Activated CD8-positive, alpha-beta memory T cell treated with anti-CD3 and anti-CD28 coated beads, Interleukin-2, amount 50 U/mL, for 24 hours (primary cell): ENCODE data around the gene ZSCAN12.
A peak's percentile ranks its signal among the peaks of the same experiment; 100 is the strongest.
"Not testable (repeated sequence)": the region's sequence is repeated elsewhere in the genome, so short reads cannot be mapped to it uniquely, and the experiment has no call there.

Experiments
- DNase-seq: peaks from one replicate; pipeline ENCODE4 v3.0.0-alpha.2; 2020; ENCODE audit errors: extremely low read depth

ZSCAN12 gene

DNA sequence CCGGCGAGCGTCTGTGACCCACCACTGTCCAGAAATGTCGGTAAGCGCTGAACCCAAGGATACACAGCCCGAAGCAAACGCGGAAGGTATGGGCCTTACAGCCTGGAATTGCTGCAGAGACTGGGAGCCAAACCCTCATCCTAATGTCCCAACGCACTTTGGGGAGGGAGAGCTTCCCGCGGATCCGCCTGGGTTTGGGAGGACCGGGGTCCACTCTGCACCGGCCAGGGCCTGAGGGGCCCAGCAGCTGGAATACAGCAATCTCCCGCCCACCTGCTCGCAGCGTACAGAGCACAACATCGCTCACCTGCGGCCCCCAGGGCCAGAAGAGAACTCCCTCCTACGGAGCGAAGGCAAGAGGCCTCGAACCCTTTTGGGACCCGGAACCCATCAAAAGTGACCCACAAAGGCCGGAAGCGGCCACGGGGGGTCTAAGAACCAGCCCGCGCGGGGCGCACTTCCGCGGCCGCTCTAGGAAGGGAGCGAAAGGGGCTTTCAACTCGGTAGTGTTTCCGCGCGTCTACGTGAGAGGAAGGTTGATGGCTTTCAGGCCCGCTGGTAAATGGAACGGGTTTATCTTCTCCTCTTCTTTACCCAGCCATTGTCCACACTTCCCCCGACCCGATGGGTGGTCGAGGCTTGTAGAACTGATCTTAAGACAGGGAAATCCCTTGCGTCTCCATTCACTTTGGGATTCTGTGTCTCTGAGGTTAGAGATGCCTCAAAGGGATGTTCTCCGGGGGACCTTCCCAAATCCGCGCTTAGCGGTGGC, at the start of gene ZSCAN12:
ZSCAN12 (minus strand) TSS at position 398 of the 772 bp plus-strand sequence. CDS start 1,342 bp downstream, outside the sequence.
- DNase-seq: peak; percentile 66

DNA sequence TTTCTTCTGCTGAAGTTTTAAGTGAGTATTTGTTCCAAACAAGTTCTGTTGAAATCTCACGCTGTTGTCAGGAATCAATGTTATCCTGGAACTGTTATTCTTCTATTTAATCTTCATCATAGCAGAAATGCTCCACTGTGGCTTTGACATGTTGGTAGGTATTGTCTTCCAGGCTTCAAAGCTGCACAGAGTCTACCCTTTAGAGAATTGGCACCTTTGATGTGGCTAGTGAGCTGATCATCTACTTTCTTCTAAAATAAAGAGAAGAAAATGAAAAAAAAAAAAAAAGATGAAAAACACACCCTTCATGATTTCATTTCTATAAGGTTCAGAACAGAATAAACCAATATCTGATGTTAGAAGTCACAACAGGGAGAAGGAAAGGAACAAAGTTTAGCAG, 49.5 kb upstream of the ZSCAN12 start:
- no peak for DNase-seq

DNA sequence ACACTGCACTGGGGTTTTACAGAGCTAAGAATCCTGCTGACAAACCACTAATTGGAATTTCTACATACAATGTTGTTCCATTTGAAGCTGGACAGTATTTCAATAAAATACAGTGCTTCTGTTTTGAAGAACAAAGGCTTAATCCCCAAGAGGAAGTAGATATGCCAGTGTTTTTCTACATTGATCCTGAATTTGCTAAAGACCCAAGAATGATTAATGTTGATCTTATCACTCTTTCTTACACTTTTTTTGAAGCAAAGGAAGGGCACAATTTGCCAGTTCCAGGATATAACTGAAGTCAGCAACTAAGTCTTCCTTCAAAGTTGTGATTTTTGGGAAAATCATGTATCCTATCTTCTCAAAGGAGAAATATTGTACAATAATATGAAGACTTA, 48.0 kb upstream of the ZSCAN12 start:
- DNase-seq: not testable (repeated sequence)

DNA sequence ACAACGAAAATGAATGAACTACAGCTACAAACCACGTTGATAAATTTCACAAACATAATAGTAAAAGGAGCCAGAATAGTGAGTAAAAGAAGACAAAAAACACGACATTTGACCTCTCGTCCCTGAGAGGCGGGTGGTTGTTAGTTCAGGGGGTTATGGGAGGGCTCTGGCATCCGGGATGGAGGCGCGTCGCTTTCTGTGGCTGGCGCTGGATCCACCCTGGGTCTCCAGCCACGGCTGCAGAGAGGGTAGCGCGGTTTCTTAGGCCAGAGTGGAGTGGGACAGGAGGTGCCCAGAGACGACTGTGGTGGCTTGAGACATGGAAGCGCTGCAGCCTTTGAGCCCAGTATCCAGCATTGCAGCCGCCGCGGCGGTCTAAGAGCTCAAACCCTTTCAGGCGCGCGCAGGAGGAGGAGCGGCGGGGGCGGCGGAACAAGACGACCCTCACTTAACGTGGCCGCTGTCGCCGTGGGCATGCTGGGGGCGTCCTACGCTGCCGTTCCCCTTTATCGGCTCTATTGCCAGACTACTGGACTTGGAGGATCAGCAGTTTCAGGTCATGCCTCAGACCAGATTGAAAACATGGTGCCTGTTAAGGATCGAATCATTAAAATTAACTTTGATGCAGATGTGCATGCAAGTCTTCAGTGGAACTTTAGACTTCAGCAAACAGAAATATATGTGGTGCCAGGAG, 47.4 kb upstream of the ZSCAN12 start:
- DNase-seq: no peak

DNA sequence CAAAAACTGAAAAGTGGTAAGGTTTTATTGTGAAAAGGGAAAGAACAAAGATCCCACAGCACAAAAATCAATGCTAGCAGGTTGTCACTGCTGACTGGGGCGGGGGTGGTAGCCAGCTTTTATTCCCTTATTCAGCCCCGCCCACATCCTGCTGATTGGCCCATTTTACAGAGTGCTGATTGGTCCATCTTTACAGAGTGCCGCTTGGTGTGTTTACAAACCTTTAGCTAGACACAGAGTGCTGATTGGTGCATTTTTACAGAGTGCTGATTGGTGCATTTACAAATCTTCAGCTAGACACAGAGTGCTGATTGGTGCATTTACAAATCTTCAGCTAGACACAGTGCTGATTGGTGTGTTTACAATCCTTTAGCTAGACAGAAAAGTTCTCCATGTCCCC, 45.2 kb upstream of the ZSCAN12 start:
- not testable (repeated sequence) for DNase-seq

DNA sequence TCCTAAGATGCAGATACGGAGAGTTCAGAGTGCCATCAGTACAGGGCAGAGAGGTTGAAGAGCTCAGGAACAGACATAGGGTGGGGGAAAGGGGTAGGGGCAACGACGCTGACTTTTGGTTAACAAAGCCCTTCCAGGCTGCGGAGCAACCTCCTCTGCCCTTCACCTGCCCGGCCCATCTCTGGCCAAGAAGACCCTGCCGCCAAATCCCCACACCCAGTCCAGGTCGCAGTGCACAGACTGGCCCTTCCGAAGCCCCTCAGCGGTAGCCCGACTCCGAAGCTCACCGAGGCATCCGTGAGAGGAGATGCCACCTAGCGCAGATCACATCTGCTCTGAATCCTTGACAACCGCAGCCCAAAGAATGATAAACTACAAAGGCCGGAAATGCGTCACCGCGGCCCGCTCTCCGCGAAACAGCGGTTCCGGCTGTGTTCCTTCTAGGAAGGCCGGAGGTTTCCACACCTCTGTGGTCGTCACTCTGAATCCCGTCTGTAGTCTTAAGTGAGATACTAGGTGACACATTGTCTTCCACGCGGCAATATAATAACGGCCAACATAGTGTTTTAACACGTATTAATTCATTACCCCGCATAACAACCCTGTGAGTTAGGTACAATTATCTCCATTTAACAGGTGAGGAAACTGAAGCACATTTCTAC, 43.7 kb upstream of the ZSCAN12 start, which contains the start of gene ZSCAN23:
ZSCAN23 (minus strand) TSS at position 380 of the 662 bp plus-strand sequence. CDS start 7,225 bp downstream, outside the sequence.
- DNase-seq: peak; percentile 59

DNA sequence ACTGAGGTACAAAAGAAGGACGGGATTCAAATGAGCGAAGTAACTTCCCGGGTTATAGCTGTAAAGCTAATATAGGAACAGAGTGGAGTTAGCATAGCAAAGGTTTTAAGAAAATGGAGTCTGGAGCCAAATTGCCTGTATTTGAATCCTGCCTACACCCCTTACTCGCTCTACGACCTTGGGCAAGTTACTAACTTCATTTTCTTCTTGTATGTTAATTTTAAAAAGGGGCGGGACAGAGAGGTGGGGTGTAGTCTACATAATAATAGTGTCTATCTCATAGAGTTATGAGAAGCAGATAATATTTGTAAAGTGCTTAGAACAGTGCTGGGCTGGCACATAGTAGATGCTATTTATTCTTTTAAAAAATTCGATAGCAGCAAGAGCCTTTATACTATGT, 43.0 kb upstream of the ZSCAN12 start:
- no peak for DNase-seq

DNA sequence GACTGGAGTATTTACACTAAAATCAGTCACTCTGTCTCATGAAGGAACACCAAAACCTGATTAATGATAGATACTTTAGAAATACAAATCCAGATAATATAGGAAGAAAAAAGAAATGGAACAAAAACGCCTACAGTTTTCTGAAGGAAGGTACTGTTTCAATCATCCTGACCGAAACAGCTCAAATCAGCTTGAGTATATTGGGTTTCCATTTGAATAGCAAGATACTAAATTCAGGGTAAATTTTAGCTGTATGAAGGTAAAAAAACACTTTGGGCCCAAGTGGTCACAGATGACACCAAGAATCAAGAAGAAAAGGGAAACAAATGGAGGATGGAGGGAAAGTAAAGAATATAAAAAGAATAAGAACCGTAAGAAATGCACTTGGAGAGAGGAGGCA, 36.9 kb upstream of the ZSCAN12 start:
- no peak for DNase-seq

DNA sequence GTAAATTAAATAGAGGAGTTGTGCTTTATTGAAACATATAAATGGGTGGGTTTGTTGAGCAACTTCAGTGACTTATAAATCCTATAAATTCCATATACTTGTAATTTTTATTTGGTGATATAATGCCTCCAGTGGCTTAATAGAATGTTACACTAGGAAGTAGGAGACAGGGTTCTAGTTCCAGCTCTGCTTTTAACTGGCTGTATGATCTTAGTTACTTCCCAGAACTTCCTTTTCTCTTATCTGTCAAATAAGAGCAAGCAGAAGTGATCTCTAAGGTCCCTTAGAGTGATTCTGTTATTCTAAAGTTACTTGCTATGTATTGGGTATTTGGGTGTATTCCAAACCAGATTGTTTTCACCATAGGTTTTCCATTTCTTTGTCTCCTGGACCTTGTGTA, 33.6 kb upstream of the ZSCAN12 start:
- no peak for DNase-seq

DNA sequence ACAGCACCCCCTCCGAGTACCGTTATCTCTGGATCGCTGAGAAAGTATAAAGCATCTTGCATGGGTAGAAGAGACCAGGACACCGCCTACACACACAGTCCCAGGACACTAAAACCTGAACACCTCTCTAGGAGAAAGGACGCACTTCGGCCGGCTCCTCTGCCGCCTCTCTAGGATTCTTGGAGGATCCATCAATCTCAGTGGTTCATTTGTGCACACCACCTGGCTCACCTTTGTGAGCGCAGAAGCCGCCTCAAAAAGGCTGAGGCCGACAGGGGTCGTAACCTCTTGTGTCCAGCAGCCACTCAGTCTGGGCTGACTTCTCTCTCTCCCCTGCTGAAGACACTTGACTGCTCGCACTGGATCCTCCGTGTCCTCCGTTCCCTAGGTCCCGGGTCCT, 30.2 kb upstream of the ZSCAN12 start:
- DNase-seq: no peak

DNA sequence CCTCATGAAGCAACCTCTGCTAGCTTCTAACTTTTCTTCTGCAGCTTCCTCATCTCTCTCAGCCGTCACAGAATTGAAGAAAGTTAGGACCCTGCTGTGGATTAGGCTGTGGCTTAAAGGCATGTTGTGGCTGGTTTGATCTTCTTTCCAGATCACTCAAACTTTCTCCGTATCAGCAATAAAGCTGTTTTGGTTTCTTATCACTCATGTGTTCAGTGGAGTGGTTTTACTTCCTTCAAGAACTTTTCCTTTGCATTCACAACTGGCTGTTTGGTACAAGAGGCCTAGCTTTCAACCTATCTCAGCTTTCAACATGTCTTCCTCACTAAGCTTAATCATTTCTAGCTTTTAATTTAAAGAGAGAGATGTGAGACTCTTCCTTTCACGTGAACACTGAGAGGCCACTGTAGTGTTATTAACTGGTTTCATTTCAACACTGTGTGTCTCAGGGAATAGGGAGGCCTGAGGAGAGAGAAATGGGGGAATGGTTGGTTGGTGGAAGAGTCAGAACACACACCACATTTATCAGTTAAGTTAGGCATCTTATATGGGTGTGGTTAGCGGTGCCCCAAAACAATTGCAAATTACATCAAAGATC, 26.5 kb upstream of the ZSCAN12 start:
- DNase-seq: no peak

DNA sequence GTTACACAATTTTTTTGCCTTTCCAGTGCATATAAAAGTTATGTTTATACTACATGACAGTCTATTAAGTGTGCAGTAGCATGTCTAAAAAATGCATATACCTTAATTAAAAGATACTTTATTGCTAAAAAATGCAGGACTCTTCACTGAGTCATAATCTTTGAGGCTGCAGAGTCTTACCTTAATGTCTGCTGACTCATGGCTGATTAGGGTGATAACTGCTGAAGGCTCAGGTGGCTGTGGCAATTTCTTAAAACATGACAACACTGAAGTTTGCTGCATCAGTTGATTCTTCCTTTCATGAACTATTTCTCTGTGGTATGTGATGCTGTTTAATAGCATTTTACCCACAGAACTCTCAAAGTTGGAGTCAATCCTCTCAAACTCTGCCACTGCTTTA, 24.6 kb upstream of the ZSCAN12 start:
- DNase-seq: no peak

DNA sequence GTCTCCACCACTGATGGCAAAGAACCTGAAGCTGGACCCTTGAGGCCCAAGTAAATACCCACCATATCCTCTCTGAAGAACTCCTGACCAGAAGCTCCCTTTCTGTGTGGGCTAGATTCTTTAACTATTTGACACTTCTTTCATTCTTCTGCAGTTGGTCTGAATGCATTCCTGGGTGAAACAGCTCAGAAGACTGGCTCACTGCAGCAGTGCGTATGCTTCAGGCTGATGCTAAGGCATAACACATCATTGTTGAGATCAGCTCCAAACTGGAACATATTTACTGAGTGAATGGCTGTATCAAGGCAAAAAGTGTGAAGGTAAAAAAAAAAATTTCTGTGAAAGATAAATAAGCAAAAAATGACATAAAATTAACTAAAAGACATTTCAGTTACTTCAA, 24.0 kb upstream of the ZSCAN12 start:
- no peak for DNase-seq

DNA sequence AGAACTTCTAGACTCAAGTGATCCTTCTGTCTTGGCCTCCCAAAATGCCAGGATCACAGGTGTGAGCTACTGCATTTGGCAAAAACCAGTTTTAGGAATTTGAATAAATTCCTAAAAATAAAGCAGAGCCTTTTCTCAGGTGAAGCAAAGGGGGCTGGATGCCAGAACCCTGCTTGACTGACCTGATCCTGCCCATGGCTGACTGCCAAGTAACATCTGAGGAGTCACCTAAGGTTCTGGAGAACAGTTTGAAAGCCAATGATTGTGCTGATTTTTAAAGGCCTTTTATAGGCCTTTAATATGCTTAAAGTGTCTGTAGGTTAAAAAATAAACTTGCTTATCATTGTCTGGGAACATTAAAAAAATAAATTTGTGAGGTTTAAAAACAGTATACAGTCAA, 14.1 kb upstream of the ZSCAN12 start:
- no peak for DNase-seq

DNA sequence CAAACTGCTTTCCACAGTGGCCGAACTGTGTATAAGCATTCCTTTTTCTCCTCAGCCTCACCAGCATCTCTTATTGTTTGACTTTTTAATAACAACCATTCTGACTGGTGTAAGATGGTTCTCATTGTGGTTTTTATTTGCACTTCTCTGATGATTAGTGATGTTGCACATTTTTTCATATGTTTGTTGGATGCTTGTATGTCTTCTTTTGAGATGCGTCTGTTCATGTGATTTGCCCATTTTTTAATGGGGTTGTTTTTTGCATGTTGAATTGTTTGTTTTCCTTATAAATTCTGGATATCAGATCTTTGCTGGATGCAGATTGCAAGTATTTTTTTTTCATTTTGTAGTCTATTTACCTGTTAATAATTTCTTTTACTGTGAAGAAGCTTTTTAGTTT, 11.2 kb upstream of the ZSCAN12 start:
- no peak for DNase-seq

DNA sequence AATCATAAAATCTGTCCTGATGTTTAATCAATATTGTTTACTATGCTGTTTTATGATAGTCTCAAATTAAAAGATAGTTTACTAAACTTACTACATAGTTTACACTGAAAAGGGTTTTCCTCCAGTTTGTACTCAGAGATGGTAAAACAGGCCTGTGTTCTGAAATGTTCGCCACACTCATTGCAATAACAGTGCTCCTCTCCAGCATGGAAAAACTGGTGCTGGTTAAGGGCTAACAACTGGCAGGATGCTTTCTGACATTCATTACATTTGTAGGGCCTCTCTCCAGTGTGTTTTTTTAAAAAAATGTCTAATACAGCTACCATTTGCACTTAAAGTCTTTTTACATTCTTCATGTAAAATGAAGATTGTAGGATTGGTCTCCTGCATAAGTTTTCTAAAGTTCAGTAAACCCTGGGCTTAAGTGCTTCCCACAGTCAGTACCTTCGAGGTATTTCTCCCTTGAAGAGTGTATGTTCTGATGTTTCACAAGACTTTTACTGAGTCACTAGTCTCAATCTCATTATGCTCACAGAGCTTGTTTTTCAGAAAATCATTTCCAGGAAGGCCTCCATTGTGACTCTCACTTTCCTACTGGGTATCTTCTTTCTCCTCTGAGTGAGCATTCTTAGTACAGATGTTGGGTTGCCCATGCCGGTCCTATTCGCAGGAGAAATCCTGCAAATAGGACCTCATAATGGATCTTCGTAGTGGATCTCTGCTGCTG, 8.7 kb upstream of the ZSCAN12 start:
- DNase-seq: no peak

DNA sequence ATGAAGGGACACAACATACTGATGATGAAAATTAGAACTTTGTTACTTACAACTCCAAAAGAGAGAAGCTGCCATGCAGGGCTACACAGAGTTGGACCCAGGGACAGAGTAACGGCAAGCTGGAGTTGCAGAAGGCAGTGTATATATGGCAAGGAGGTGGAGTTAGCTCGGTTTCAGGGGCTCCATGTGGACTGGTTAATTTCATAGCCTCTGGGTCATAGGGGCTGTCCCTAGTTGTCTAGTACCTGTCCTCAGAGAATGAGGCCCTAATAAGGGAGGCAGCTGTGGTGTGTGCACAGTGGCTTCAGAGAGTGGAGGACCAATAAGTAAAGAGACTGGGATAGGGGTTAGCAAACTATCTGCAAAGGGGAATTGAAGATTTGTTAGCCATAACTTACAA, 7.9 kb upstream of the ZSCAN12 start:
- DNase-seq: no peak

DNA sequence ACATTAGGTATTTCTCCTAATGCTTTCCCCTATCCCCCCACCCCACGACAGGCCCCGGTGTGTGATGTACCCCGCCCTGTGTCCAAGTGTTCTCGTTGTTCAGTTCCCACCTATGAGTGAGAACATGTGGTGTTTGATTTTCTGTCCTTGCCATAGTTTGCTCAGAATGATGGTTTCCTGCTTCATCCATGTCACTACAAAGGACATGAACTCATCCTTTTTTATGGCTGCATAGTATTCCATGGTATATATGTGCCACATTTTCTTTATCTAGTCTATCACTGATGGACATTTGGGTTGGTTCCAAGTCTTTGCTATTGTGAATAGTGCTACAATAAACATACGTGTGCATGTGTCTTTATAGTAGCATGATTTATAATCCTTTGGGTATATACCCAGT, 4.4 kb upstream of the ZSCAN12 start:
- not testable (repeated sequence) for DNase-seq

DNA sequence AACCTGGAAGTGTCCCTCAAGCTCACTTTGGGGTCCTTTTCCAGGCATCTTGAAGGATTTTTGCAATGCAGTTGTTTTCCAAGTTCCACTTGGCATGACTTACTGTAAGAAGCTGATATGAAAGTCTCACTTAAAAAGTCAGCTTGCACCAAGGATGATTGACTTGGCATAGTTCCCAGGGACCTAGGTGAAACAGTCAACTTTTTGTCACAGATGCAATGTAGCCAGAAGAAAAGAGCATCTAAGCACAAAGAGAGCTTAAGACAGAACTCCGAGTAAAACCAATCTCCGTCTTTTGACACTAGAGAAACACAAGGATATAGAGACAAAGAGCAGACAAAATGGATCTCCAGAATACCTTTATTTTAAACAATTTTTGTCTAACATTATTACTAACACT, 2.6 kb upstream of the ZSCAN12 start:
- no peak for DNase-seq

DNA sequence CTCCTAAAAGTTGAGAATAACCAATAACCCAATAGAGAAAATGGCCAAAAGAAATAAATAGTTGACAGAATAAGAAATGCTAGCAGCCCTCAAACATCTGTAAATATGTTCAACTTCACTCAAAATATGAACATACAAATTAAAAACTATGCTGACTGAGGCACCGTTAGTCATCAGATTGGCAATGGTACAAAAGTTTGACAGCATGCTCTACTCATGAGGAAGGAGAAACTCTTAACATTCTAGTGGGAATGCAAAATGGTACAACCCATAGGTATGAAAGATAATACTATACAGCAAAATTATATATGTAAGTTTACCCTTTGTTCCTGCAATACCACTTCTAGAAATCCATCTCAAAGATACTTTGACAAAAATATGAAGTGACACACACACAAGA, 1.6 kb upstream of the ZSCAN12 start:
- no peak for DNase-seq

DNA sequence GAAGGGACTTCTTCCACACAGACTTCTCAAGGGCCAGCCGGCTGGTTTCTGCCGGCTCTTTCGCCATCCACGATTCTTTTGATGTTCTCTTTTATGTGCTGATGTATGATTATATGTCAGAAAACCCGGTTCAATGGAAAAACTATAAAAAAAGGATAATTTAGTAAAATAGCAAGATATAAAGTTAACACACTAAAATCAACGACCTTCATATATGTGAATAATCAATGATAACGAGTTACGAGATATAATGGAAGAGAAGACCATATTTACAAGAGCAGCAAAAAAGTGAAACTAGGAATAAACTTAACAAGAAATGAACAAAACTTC, 540 bp upstream of the ZSCAN12 start:
- no peak for DNase-seq

DNA sequence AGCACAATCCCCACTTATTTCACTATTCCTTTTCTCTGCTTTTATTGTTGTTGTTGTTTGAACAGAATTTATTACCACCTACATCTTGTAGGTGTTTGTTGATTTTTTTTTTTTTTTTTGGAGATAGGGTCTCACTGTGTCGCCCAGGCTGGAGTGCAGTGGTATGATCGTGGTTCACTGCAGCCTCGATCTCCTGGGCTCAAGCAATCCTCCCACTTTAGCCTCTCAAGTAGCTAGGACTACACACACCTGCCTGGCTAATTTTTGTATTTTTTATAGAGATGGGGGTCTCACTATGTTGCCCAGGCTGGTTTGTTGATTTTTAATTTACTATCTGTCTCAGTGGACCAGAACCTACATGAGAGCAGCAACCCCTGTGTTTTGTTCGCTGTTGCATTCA, 3.6 kb downstream of the ZSCAN12 start:
- DNase-seq: no peak
